Keratinocyte (primary cell): ENCODE data around the gene HEXIM1. TPM values are rescaled to one million over a fixed set of nuclear protein-coding genes. Genes with fewer than 3 reads are reported as not detected.

ENCODE experiments used
- DNase-seq: peaks from one replicate; pipeline ENCODE4 v3.0.0-alpha.2; 2011; ENCODE audit warnings: low read depth, missing footprints, low spot score
- FAIRE-seq: peaks from 2 replicates; lab custom pipeline; 2011; peaks lifted over from hg19 to GRCh38; lab: Jason Lieb, UNC
- H2AFZ ChIP-seq: 2 replicates; pipeline ENCODE4 v1.6.0; 2012; ENCODE audit warnings: low read length, control low read depth, inconsistent platforms; ENCODE audit not compliant: control insufficient read depth
- H3K27ac ChIP-seq: 2 replicates; pipeline ENCODE4 v1.5.1; 2011; ENCODE audit warnings: low read length; ENCODE audit not compliant: control insufficient read depth, insufficient read depth
- H3K27me3 ChIP-seq: 3 replicates; pipeline ENCODE4 v1.6.0; 2011; ENCODE audit warnings: low read length; ENCODE audit not compliant: control insufficient read depth, insufficient read depth; ENCODE audit errors: extremely low read depth
- H3K36me3 ChIP-seq, 2 experiments: 2 replicates in 1 of 2; 3 replicates in 1 of 2; pipeline ENCODE4 v1.5.1; 2011; ENCODE audit warnings: low read length in 2 of 2, mild to moderate bottlenecking in 1 of 2; ENCODE audit not compliant: control insufficient read depth in 2 of 2, insufficient read depth in 2 of 2; ENCODE audit errors: extremely low read depth in 1 of 2
- H3K4me1 ChIP-seq: 3 replicates; pipeline ENCODE4 v1.5.1; 2011; ENCODE audit warnings: low read length; ENCODE audit not compliant: control insufficient read depth, insufficient read depth; ENCODE audit errors: extremely low read depth
- H3K4me2 ChIP-seq: 3 replicates; pipeline ENCODE4 v1.6.0; 2011; ENCODE audit warnings: low read depth, low read length; ENCODE audit not compliant: control insufficient read depth, insufficient read depth; ENCODE audit errors: extremely low read depth
- H3K4me3 ChIP-seq, 3 experiments: fragments of 200-600 bp in 1 of 3; sonication (generic) in 1 of 3; 2 replicates in 2 of 3; 3 replicates in 1 of 3; pipeline ENCODE4 v1.5.1; 2011 to 2016; ENCODE audit warnings: low read length in 3 of 3, mild to moderate bottlenecking in 3 of 3, control low read depth in 2 of 3, inconsistent platforms in 1 of 3, low read depth in 1 of 3, mixed read lengths in 1 of 3, mixed run types in 1 of 3, moderate library complexity in 1 of 3; ENCODE audit not compliant: control insufficient read depth in 2 of 3, insufficient read depth in 2 of 3; ENCODE audit errors: extremely low read depth in 1 of 3
- H3K79me2 ChIP-seq: 2 replicates; pipeline ENCODE4 v1.6.0; 2012; ENCODE audit warnings: low read length; ENCODE audit not compliant: control insufficient read depth, insufficient read depth
- H3K9ac ChIP-seq: 3 replicates; pipeline ENCODE4 v1.6.0; 2011; ENCODE audit warnings: low read length; ENCODE audit not compliant: control insufficient read depth, insufficient read depth; ENCODE audit errors: extremely low read depth
- H3K9me1 ChIP-seq: 3 replicates; pipeline ENCODE4 v1.6.0; 2011; ENCODE audit warnings: low read length; ENCODE audit not compliant: control insufficient read depth, insufficient read depth; ENCODE audit errors: extremely low read depth
- H3K9me3 ChIP-seq: 2 replicates; pipeline ENCODE4 v1.5.1; 2012; ENCODE audit warnings: low read depth, low read length; ENCODE audit not compliant: control insufficient read depth
- H4K20me1 ChIP-seq: 3 replicates; pipeline ENCODE4 v1.6.0; 2011; ENCODE audit warnings: low read length; ENCODE audit not compliant: control insufficient read depth, insufficient read depth; ENCODE audit errors: extremely low read depth
- CTCF ChIP-seq, 3 experiments: IDR thresholded peaks in 1 of 3; conservative IDR thresholded peaks in 1 of 3; optimal IDR thresholded peaks in 1 of 3; 2 replicates in 2 of 3; 3 replicates in 1 of 3; pipeline versions ENCODE3 to v1.5.1; 2011; ENCODE audit warnings: low read length in 3 of 3, mild to moderate bottlenecking in 3 of 3, moderate library complexity in 2 of 3, control low read depth in 1 of 3, inconsistent platforms in 1 of 3; ENCODE audit not compliant: insufficient read depth in 2 of 3; ENCODE audit errors: extremely low read depth in 1 of 3
- EZH2 ChIP-seq: IDR thresholded peaks from one replicate; pipeline ENCODE4 v1.6.1; 2012; ENCODE audit warnings: inconsistent platforms, mild to moderate bottlenecking, low read length, moderate library complexity
- dilution Hi-C: fragments of 300-500 bp; cut with MboI; formaldehyde crosslinking; loops from one replicate; pipeline ENCODE4 v1.7.0; 2020; ENCODE audit warnings: low sequenced_read_pairs; ENCODE audit not compliant: extremely low pct_ligation_motif_present
- polyA plus RNA-seq, 5 experiments: library from polyadenylated mRNA; depleted of rRNA in 3 of 5; stranded (reverse) in 3 of 5; stranded (forward) in 1 of 5; unstranded in 1 of 5; fragments of >200 nt; gene quantifications; 1 replicate in 1 of 5; 2 replicates in 3 of 5; 3 replicates in 1 of 5; pipeline versions ENCODE4 v1.2.1 to v1.2.3, GENCODE V29; 2011 to 2012; ENCODE audit warnings: missing spikeins in 2 of 5, low read depth in 1 of 5, low replicate concordance in 1 of 5

HEXIM1 gene
- polyA plus RNA-seq, 1 donor (not counting 4 experiments of a cell fraction or from before 2014, with no cell fraction given): 19.9 TPM

- TF ChIP-seq EZH2: no peak
- no peak for TF ChIP-seq CTCF (optimal IDR thresholded peaks at IDR 0.05 in 1 of 3, IDR thresholded peaks at IDR 0.05 in 1 of 3, conservative IDR thresholded peaks at IDR 0.05 in 1 of 3; ENCODE audit: extremely low read depth in 1 of 3, insufficient read depth in 2 of 3, low read length in 3 of 3)
- Histone ChIP-seq H2AFZ (no peak overlapping the region), H3K4me1 (peaks cover 27% of the 10 kb centered on the region), H3K27me3 (no peaks in the 10 kb centered on the region), H3K9me3 (no peaks in the 10 kb centered on the region), H3K9me1 (no peaks in the 10 kb centered on the region), H3K4me3 (no peak overlapping the region), H3K36me3 (peaks cover 57 to 66% of the 10 kb centered on the region in 2 experiments), H3K4me2 (no peak overlapping the region), H3K9ac (no peak overlapping the region), H3K27ac (no peak overlapping the region), H3K79me2 (no peaks in the 10 kb centered on the region), H4K20me1 (peaks cover 9% of the 10 kb centered on the region)
- FAIRE-seq (no peak), DNase-seq (no peak)
- dilution Hi-C loops: no loop called here
Measured at GRCh38 chr17:45104029-45104428, 44.2 kb upstream of the HEXIM1 start.

- Histone ChIP-seq H3K27me3 (no peaks in the 10 kb centered on the region), H4K20me1 (peaks cover 9% of the 10 kb centered on the region), H3K4me3 (no peak overlapping the region), H2AFZ (no peak overlapping the region), H3K36me3 (peaks cover 55 to 61% of the 10 kb centered on the region in 2 experiments), H3K9me1 (no peaks in the 10 kb centered on the region), H3K9ac (no peak overlapping the region), H3K9me3 (no peaks in the 10 kb centered on the region), H3K4me2 (no peak overlapping the region), H3K79me2 (no peaks in the 10 kb centered on the region), H3K27ac (no peak overlapping the region), H3K4me1 (peaks cover 27% of the 10 kb centered on the region)
- FAIRE-seq: no peak
- TF ChIP-seq CTCF (optimal IDR thresholded peaks at IDR 0.05 in 1 of 3, IDR thresholded peaks at IDR 0.05 in 1 of 3, conservative IDR thresholded peaks at IDR 0.05 in 1 of 3; ENCODE audit: extremely low read depth in 1 of 3, insufficient read depth in 2 of 3, low read length in 3 of 3) (no peak), EZH2 (no peak)
- no peak for DNase-seq
- dilution Hi-C loops: no loop called here
Measured at GRCh38 chr17:45104497-45104896, 43.8 kb upstream of the HEXIM1 start.
